Effector CD4-positive, alpha-beta T cell (primary cell): ENCODE results near the gene CTDNEP1.

Experiments used
- DNase-seq: peaks from one replicate; pipeline ENCODE4 v3.0.0-alpha.2; 2020

CTDNEP1 gene

DNA sequence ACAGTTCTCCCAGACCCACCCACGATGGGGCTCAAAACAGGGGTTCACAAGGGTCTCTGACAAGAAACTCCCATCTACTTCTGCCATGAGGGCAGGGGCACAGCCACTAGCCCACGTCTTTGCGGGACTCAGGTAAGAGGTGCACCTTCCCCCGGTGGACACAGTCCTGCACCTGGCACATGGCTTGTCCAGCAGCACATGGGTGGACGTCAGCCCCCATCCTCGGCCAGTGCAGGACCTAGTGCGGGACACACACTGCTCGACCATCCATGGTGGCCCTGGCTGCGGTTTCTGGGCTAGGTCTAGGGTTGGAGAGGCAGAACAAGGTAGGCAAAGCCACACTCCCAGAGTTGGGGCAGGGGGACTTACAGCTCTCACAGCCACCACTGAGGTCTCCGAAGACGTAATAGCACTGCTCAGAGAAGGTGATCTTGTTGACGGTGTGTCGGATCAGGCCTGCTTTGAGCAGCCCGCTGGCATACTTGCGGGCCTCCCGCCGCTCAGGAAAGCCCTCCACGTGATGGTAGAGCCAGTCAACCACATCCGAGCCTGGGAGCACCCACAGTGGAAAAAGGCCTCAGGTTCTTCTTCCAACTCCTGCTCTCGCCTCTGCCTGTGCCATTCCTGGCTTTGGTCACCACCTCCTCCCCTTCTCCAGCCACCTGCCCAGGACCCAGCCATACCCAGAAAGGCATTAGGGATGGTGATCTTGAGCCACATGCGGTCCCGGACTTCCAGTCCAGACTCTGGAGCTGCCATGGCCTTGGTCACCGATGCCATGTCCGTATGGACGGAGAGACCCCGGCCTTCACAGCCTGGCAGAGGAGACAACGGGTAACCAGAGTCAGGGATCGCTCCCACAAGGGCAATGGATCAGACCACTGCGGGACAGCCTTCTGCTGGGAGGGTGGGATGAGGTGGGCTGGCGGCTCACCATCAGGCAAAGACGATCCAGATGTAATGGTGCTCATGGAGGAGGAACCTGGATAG lies 24.5 kb downstream of the CTDNEP1 start:
- DNase-seq: no peak

DNA sequence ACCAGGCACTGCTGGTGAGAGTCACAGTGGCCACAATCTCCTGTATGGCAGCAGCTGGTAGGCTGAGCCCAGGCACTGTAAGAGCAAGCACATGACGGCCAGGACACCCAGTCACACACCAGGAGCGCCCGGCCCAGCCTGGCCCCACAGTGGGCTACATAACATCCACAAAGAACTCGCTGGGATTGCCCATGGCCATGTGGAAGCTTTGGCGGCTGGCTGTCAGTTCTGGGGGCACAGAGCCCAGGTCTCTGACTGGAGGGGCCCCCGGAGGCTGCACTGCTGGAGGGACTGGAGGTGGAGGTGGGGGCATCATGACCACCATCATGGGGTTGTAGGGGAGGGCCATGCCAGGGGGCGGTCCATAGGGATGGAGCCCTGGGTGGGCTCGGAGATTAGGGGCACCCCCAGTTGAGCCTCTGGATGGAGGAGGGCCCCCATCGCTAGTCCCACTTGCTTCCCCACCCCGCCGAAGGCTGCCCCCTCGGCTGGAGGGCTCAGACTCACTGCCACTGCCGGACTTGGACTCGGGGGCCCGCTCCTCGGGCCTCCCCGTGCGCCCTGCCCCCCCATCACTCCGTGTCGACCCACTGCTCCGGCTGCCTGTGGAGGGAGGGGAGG lies 25.7 kb downstream of the CTDNEP1 start:
- DNase-seq: no peak

DNA sequence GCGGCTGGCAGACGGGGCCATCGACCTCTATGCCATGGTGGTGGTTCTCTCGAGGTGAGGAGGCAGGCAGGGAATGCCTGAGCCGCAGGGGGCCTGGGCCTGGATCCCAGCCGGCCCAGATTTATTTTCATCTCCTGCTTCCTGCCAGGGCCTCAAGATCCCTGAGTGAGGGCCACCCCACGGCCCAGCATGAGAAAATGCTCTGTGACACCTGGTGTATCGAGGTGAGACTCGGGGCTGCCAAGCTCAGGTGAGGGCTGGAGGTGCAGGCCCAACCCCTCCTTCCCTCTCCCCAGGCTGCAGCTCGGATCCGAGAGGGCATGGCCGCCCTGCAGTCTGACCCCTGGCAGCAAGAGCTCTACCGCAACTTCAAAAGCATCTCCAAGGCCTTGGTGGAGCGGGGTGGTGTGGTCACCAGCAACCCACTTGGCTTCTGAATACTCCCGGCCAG lies 26.8 kb downstream of the CTDNEP1 start:
- no peak for DNase-seq

DNA sequence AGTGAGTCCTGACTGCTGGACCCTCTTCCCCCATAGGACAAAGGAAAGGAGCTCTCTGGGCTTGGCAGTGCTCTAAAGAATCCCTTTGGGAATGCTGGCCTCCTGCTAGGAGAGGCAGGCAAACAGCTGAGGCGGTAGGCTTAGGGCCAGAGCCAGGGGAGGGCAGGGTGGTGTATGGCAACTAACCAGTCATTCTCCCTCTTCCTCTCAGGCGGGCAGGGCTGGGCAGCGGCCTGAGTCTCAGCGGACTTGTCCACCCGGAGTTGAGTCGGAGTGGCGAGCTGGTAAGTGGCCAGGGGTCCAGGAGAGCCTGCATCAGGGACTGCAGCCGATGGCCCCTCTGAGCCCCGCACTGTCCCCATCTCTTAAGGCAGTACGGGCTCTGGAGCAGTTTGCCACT lies 27.4 kb downstream of the CTDNEP1 start:
- no peak for DNase-seq

DNA sequence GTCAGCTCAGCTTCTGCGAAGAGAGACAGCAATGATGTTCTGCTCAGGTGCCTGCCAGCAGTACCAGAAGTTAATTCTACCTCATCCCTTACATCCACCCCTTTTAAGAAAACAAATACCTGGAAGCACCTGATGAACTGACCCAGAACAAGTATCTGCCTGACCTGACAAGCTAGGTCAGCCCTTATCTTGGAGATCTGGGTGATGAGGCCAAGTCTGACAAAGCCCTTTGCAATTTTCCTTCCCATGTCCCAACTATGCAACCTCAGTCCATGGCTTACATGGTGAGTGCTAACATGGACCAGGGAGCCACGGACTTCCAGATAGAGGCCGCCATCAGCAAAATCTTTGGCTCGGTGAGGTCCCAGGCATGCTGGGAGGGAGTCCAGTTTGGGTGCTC lies 28.2 kb downstream of the CTDNEP1 start:
- no peak for DNase-seq

DNA sequence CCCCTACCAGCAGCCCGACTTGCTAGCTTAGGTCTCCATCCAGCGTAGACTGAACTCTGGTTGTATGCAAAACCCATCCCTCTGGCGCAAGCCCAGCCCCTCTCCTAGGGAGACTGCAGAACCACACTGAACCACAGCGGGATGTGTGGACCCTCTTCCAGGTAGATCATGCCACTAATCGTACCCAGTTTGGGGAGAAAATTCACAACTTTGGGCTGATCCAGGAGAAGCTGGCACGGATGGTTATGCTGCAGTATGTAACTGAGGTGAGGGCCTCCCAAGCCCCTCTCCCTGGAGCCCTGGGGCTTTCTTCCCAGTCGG lies 28.6 kb downstream of the CTDNEP1 start:
- no peak for DNase-seq

DNA sequence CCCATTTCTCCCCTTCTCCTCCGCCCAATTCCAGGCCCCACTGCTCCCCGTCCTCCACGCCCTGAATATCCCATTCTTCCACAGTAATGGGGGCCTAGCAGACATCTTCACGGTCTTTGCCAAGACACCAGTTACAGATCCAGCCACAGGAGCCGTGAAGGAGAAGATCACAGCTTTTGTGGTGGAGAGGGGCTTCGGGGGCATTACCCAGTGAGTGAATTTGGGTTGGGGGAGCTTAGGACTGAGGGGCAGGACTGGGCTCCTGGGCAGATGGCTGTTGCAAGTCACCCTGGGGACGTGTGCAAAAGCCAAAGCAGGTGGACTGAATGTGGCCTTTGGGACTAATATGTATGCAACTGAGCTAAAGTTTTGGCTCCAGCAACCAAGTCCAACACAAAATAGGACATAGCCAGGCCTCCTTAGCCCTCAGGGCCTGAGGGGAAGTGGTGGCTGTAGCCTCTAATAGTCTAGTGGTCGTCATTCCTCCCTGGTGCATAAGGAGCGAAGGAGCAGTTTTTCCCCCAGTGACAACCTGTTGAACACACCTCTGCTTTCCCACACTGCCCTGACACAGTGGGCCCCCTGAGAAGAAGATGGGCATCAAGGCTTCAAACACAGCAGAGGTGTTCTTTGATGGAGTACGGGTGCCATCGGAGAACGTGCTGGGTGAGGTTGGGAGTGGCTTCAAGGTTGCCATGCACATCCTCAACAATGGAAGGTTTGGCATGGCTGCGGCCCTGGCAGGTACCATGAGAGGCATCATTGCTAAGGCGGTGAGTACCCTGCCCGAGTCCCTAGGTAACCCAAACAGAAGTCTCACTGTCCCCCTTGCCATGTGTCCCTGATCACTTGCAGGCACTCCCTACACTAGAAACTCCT lies 29.2 kb downstream of the CTDNEP1 start:
- DNase-seq: no peak

DNA sequence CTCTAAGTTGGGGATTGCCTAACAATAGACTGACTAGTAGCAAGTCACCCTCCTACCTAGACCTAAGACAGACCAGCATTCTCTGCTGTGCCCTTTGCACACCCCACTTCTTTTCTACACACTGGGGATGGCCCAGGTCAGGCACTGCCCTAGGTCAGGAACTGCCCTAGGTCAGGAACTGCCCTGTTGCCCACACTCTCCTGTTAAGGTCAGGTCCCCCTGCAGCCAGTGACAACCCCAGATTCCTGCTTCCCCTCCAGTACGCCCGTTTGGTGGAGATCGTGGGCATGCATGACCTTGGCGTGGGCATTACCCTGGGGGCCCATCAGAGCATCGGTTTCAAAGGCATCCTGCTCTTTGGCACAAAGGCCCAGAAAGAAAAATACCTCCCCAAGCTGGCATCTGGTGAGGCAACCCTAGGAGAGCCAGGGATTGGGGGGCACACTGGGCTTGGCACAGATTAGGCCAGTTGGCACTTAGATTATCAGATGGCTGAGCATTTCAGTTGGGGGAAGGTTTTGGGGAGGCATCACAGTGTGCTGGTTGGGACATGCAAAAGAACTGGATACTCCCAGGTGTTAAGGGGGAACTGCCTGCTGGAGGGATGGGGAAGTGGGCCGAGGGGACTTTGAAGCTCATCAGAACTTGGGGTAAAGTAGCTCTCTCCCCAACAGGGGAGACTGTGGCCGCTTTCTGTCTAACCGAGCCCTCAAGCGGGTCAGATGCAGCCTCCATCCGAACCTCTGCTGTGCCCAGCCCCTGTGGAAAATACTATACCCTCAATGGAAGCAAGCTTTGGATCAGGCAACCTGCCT lies 30.0 kb downstream of the CTDNEP1 start:
- DNase-seq: no peak

DNA sequence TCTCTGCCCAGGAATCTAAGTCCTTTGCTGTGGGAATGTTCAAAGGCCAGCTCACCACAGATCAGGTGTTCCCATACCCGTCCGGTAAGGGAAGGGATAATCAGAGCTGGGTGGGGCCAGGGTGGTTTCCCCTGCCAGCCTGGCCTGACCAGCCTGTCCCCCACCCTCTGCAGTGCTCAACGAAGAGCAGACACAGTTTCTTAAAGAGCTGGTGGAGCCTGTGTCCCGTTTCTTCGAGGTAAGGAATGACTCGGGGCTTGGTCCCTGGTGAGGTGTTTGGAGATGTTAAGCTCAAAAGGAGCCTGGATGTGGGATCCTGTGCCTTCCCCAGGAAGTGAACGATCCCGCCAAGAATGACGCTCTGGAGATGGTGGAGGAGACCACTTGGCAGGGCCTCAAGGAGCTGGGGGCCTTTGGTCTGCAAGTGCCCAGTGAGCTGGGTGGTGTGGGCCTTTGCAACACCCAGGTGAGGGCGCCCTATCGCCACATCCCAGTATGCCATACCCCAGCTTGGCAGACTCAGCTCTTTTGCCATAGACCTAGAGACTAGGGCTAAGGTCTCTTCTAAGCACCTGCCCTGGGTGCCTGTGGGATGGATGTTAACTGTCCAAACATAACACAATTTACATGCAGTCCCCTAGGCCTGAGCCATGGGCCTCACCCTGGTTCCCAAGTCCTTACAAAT lies 30.8 kb downstream of the CTDNEP1 start:
- peak; percentile 50 for DNase-seq

DNA sequence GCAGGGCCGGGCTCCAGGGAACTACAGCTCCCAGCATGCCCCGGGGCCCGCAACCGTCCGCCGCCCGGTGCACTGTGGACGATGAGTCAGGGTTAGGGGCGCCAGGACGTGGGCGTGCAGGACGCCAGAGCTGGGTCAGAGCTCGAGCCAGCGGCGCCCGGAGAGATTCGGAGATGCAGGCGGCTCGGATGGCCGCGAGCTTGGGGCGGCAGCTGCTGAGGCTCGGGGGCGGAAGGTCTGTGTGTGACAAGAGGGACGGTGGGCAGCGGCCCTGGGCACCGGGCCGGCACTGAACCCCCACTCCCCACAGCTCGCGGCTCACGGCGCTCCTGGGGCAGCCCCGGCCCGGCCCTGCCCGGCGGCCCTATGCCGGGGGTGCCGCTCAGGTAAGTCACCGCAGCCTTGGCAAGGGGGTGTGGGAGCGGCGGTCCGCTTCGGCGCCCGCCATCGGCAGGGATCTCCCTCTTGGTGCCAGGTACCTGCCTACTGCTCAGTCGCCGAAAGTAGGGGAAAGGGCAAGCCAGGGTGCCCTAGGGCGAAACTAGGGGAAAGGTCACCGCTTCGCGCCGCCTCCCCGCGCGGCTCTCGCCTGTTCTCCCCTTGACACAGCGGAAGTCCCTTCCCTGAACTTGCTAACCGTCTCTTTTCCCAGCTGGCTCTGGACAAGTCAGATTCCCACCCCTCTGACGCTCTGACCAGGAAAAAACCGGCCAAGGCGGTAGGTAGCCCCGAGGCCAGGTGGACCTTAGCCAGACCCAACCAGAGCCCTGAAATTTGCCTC lies 31.5 kb downstream of the CTDNEP1 start, which contains the start of the genes ACADVL and DLG4:
Gene ACADVL (plus strand): TSS at position 127 of the 781 bp plus-strand sequence. CDS start 47 bp downstream, at position 174.
Gene DLG4 (minus strand): TSS at position 25 of the 781 bp plus-strand sequence.
- peak; percentile 69 for DNase-seq

DNA sequence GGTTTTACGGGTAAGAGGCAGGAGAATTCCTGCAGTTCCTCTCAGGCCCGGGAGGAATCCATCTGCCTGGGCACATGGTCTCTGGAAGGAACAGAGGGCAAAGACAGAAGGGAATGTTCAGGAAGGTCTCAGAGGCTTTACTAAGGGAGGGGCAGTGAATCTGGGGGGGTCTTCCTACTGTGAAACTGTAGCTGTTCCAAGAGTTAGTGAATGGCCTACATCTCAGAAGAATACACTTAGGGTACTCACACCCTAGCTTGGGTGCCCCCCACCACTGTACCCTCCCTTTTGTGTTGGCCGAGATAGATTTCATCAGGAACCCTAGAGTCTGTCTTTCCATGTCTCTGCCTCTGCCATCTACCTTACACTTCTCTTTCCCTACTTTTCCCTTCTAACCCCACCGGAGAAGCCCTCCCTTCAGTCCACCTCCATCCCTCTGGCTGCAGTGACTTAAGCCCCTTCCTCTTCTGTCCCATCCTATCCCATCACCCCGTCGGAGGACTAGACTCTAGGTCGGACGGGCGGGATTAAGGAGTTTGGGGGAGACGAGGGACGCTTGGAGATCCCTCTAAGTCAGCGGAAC lies 32.2 kb downstream of the CTDNEP1 start:
- no peak for DNase-seq

DNA sequence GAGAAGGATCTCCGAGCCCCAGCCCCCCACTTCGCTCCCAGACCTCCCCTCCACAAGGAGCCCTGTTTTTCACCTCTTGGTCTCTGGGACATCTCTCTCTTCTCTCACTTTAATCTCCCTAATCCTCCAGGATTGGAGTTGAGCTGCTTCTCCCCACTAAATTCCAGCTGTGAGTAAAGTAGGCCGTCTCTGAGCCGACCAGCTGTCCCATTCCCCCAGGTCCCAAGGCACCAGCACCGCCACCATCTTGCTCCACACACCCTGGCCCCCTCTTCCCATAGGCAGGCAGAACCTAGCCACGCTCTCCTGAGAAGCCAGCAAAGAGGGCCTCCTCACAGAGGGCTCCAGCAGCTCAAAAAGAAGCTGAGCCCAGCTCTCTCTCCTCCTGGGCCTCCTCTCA lies 32.8 kb downstream of the CTDNEP1 start:
- no peak for DNase-seq

DNA sequence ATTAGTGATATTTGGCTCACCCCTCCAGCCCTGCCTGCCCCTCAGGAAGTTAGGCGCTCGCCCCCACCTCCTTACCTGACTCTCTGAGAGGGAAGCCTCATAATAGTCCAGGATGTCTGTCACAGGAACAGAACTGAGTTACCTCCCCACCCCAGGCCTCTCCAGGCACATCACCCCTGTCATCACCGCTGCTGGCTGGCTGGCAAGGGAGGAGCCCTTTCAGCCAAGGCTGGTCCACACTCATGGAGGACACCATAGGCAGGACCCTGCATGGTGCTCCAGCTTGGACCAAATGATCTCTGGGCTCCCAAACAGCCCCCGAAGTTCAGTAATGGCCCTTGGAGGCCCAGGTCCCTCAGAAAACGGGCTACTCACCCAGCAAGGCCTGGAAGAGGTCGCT lies 33.4 kb downstream of the CTDNEP1 start:
- DNase-seq: no peak

DNA sequence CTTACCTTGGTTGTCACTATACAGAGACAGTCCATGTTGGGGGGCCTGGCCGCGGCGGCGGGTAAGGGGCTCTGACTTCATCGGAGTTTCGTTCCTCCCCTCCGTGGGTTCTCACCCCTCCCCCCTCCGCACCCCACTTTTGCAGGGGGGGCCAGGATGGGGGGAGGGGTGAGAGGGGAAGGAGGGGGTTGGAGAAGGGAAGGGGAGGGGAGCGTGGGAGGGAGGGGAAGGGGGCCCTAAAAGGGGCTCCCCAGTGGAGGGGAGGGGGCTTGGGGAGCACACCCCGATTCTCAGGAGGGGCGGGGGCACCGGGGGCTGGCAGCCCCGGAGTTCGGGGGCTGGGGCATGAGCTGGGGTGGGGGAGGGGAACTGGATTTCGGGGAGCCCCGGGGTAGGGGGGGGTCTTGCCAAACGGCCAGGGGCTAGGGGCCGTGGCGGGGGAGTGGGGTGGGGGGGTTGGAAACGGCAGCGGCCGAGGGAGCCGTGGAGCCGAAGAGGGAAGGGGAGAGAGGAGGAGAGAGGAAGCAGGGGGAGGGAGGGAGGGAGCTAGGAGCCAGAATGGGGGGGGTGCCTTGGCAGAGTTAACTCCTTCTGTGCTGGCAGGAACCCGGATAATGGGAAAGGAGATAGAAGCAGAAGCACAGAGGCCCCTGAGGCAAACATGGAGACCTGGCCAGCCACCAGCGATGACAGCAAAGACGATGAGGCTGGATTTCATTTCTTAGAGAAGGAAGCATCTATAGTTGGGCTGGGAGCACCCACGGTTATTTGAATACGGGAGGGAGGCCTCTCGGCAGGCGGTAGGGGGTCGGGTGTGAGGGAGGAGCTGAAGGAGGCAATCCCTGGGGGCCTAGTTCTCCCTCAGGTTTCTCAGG lies 34.2 kb downstream of the CTDNEP1 start:
- no peak for DNase-seq

DNA sequence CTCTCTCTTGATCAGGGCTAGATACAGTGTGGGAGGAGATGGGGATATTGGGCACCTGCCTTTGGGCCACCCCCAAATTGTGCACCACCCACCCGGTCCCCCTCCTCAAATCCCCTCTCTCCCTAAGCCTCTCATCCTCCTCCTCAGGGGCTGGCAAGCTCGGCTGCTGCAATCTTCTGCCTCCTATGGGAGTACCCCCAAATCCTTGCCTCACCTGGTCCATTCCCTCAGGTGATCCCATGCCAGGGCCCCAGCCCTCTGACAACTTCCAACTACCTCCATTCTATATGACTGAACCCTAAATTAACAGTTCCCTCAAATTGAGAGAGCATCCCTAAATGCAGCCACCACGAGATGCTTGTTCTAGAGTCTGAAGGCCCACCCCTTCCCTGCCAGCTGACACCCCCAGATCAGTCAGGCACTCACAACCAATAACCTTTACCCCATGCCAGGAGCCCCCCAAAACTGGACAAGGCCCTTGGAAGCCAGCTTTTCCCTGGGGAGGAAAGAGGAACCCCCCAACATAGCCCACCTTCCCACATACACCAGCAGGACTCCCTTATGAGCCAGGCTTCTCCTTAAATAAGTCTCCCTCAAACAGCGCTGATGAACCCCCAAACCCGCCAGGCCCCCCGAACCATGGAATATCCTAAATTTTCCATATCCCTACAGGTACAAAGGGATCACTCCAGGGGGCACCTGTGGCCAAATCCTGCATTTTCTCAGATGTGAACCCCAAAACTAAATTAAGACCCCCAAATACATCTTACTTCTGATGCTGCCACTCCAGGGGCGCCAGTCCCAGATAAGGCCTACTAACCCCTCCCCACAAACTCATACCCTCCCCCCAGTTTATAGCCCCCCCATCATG lies 35.1 kb downstream of the CTDNEP1 start:
- DNase-seq: no peak

DNA sequence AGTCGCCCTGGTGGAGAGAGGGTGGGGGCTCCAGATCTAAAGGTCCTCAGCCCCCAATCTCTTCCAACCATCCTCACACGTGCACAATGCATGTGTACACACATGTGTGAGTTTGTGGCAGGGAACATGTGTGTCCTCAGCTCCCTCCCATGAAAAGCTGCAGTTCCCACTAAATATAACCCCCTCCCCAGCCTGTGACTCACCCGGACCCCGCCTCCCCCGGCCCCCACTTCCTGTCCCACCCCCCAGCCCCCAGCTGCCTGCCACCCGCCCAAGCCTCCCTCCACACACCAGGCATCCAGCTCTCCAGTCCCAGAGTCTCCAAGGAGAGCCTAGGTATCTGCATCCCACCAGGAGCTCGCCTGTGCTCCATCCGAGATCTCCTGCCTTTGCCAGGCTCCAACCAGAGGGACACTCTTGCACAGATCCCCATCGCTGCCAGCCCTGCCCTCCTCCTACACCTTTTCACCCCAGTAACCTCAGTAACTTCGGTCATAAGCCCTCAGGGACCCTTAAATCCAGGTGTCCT lies 35.8 kb downstream of the CTDNEP1 start:
- no peak for DNase-seq

DNA sequence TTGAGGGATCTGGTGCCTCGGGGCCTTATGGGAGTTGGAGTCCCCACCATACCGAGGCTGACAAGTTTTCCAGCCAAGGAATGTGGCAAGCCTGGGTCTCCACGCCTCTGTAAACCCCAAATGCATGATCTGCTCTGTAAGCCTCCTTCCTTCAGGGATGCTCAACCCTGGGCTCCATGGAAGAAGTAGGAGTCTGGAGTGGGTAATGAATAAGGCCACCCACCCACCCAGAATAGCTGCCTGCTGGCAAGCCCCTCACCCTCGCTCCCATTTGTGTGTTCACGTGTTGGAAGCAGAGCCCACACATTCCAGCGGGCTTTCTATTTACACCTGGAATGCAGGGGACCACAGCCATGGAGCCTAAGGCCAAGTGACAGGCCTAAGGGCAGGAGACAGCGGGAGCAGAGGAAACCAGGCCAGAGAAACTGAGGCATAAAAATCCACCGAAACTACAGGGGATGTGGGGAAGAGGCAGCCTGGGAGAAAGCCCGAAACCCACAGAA lies 36.3 kb downstream of the CTDNEP1 start:
- DNase-seq: no peak
